Gastrocnemius medialis (tissue), 4 donors: ENCODE data around the gene COL6A3.
A peak's percentile ranks its signal among the peaks of the same experiment; 100 is the strongest.

ENCODE experiments used
- POLR2A ChIP-seq, 2 donors: fragments of 450-650 bp; IDR thresholded peaks; one replicate each; pipeline ENCODE4 v1.6.1; 2017; ENCODE audit warnings: antibody characterized with exemption in 2 of 2, mild to moderate bottlenecking in 2 of 2, moderate library complexity in 2 of 2
- TF ChIP-seq, protein P1 (sequence below), 5 experiments: fragments of 450-650 bp in 3 of 5; fragments of 200-600 bp in 2 of 5; sonication (generic) in 2 of 5; IDR thresholded peaks in 4 of 5; conservative IDR thresholded peaks in 1 of 5; 1 replicate in 4 of 5; 2 replicates in 1 of 5; pipeline ENCODE4 v1.5.1; 2016 to 2019; ENCODE audit warnings: antibody characterized with exemption in 5 of 5, mild to moderate bottlenecking in 3 of 5, moderate library complexity in 3 of 5

DNA sequence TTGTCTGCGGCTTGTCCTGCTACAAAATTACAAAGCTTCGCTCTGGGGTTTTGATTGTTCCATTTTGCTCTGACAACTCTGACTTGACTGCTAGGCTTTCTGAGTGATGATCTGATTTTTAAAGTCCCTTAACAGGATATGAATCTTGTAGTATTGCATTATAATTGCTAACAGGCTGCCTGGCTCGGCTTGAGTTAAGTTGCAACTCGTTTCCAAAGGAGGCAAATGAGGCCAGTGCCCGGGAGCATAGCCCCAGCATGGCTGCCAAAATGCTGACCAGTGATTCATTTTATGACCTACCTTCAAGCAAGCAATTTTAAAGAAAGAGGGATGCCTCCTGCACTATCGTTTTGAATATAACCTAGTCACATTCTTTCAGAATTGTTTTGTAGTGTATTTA, 135.4 kb downstream of the COL6A3 start:
- peak in 1 of 2 donors; percentile 40 for TF ChIP-seq POLR2A (IDR thresholded peaks at IDR 0.05)
- TF ChIP-seq, protein P1, sequence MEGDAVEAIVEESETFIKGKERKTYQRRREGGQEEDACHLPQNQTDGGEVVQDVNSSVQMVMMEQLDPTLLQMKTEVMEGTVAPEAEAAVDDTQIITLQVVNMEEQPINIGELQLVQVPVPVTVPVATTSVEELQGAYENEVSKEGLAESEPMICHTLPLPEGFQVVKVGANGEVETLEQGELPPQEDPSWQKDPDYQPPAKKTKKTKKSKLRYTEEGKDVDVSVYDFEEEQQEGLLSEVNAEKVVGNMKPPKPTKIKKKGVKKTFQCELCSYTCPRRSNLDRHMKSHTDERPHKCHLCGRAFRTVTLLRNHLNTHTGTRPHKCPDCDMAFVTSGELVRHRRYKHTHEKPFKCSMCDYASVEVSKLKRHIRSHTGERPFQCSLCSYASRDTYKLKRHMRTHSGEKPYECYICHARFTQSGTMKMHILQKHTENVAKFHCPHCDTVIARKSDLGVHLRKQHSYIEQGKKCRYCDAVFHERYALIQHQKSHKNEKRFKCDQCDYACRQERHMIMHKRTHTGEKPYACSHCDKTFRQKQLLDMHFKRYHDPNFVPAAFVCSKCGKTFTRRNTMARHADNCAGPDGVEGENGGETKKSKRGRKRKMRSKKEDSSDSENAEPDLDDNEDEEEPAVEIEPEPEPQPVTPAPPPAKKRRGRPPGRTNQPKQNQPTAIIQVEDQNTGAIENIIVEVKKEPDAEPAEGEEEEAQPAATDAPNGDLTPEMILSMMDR (IDR thresholded peaks at IDR 0.05 in 4 of 5, conservative IDR thresholded peaks at IDR 0.05 in 1 of 5), result no peak
